ENCODE measurements around the gene KLK12. TPM values are rescaled to one million over a fixed set of nuclear protein-coding genes. Genes with fewer than 3 reads are reported as not detected.

KLK12 gene
- total RNA-seq, 4 donors from 2014 or later: 0.41 TPM; not detected in 3

- no peaks in the 10 kb centered on the region for H3K9me3 ChIP-seq
- H3K27ac ChIP-seq: no peak overlapping the region
- H3K27me3 ChIP-seq: peaks cover 57% of the 10 kb centered on the region
- in situ Hi-C loops (cut with MboI; ENCODE audit: low pct_ligation_motif_present in 1 of 4, low pct_unique_long_range_greater_than_20kb in 1 of 4, low sequenced_read_pairs in 3 of 4): no loop called here
- no peaks in the 10 kb centered on the region for H3K36me3 ChIP-seq
- H3K4me3 ChIP-seq: no peak overlapping the region
- intact Hi-C loops (cut with DNase I; ENCODE audit: low total_unique reads): no loop called here
- TF ChIP-seq POLR2AphosphoS5 (IDR thresholded peaks at IDR 0.05) (no peak), CTCF (IDR thresholded peaks at IDR 0.05) (no peak), EP300 (IDR thresholded peaks at IDR 0.05; ENCODE audit: low read depth) (no peak), POLR2A (IDR thresholded peaks at IDR 0.05) (no peak)
- 69% methylated on average over 7 of the region's 7 CpGs; no CpG with 5 or more reads in 1 of the 2 donors for WGBS, 2 donors (ENCODE audit: low coverage in 1 of 2)
- no peaks in the 10 kb centered on the region for H3K4me1 ChIP-seq
- DNase-seq: no peak
These were observed 31.5 kb downstream of the KLK12 start for GRCh38 chr19:51003316-51003715.

- intact Hi-C loops (cut with DNase I; ENCODE audit: low total_unique reads): no loop called here
- no peak overlapping the region for H3K27ac ChIP-seq
- WGBS, 2 donors (ENCODE audit: low coverage in 1 of 2): 69% methylated on average over 34 of the region's 42 CpGs; no CpG with 5 or more reads in 1 of the 2 donors
- TF ChIP-seq CTCF (IDR thresholded peaks at IDR 0.05) (no peak), EP300 (IDR thresholded peaks at IDR 0.05; ENCODE audit: low read depth) (no peak), POLR2A (IDR thresholded peaks at IDR 0.05) (no peak), POLR2AphosphoS5 (IDR thresholded peaks at IDR 0.05) (no peak)
- H3K4me1 ChIP-seq: no peaks in the 10 kb centered on the region
- DNase-seq: no peak
- H3K27me3 ChIP-seq: peaks cover 57% of the 10 kb centered on the region
- in situ Hi-C loops (cut with MboI; ENCODE audit: low pct_ligation_motif_present in 1 of 4, low pct_unique_long_range_greater_than_20kb in 1 of 4, low sequenced_read_pairs in 3 of 4): no loop called here
- no peaks in the 10 kb centered on the region for H3K9me3 ChIP-seq
- no peaks in the 10 kb centered on the region for H3K36me3 ChIP-seq
- no peak overlapping the region for H3K4me3 ChIP-seq
These were observed 32.1 kb downstream of the KLK12 start for GRCh38 chr19:51002542-51003311.

- in situ Hi-C loops (cut with MboI; ENCODE audit: low pct_ligation_motif_present in 1 of 4, low pct_unique_long_range_greater_than_20kb in 1 of 4, low sequenced_read_pairs in 3 of 4): no loop called here
- no peak overlapping the region for H3K27ac ChIP-seq
- peaks cover 55% of the 10 kb centered on the region for H3K27me3 ChIP-seq
- intact Hi-C loops (cut with DNase I; ENCODE audit: low total_unique reads): no loop called here
- no peaks in the 10 kb centered on the region for H3K36me3 ChIP-seq
- no peaks in the 10 kb centered on the region for H3K9me3 ChIP-seq
- no peak for DNase-seq
- H3K4me1 ChIP-seq: no peaks in the 10 kb centered on the region
- no peak overlapping the region for H3K4me3 ChIP-seq
- 55 to 64% methylated on average over 7 to 12 of the region's 12 CpGs for WGBS, 2 donors (ENCODE audit: low coverage in 1 of 2)
- TF ChIP-seq CTCF (IDR thresholded peaks at IDR 0.05): no peak
- TF ChIP-seq POLR2AphosphoS5 (IDR thresholded peaks at IDR 0.05): no peak
- TF ChIP-seq EP300 (IDR thresholded peaks at IDR 0.05; ENCODE audit: low read depth): no peak
- no peak for TF ChIP-seq POLR2A (IDR thresholded peaks at IDR 0.05)
These were observed 32.7 kb downstream of the KLK12 start for GRCh38 chr19:51002089-51002532.

- no peak within 1 kb of the TSS for H3K27ac ChIP-seq
- DNase-seq: no peak
- WGBS, 2 donors (ENCODE audit: low coverage in 1 of 2): 22% methylated on average over 7 of the region's 7 CpGs; no CpG with 5 or more reads in 1 of the 2 donors
- in situ Hi-C loops (cut with MboI; ENCODE audit: low pct_ligation_motif_present in 1 of 4, low pct_unique_long_range_greater_than_20kb in 1 of 4, low sequenced_read_pairs in 3 of 4) (no loop called here), intact Hi-C loops (cut with DNase I; ENCODE audit: low total_unique reads) (no loop called here)
- no peaks in the 10 kb centered on the region for H3K9me3 ChIP-seq
- TF ChIP-seq CTCF (IDR thresholded peaks at IDR 0.05) (no peak), EP300 (IDR thresholded peaks at IDR 0.05; ENCODE audit: low read depth) (no peak), POLR2A (IDR thresholded peaks at IDR 0.05) (no peak), POLR2AphosphoS5 (IDR thresholded peaks at IDR 0.05) (no peak)
- H3K4me3 ChIP-seq: no peak within 1 kb of the TSS
- H3K36me3 ChIP-seq: no peaks in the 10 kb centered on the region
- H3K27me3 ChIP-seq: peaks cover 49% of the 10 kb centered on the region
- H3K4me1 ChIP-seq: no peaks in the 10 kb centered on the region
These were observed 33.3 kb downstream of the KLK12 start, which contains the start of gene KLK8 for GRCh38 chr19:51001515-51001914. KLK8 (minus strand) TSS chr19:51001604; CDS start chr19:51001167, 437 bp downstream.
